ENCODE results near the gene COL23A1. TPM values are rescaled to one million over a fixed set of nuclear protein-coding genes. Genes with fewer than 3 reads are reported as not detected.

The COL23A1 gene
- total and polyA plus RNA-seq, 2 of the 13 experiments (the other 11 are each of a cell fraction or from before 2014, with no cell fraction given): not detected

GRCh38 chr5:178290376-178290775 is 299.8 kb downstream of the COL23A1 start:
- ChIA-PET CTCF (ENCODE audit: low intra/inter-chr PET ratio, low total read pairs) (no interaction called here), POLR2A (no interaction called here)
- Histone ChIP-seq H3K4me2 (ENCODE audit: low read depth, low read length) (no peak overlapping the region), H3K79me2 (ENCODE audit: insufficient read depth, low read length) (no peaks in the 10 kb centered on the region), H3K27me3 (ENCODE audit: control insufficient read depth in 1 of 2, insufficient read depth in 2 of 2, low read length in 2 of 2) (peaks cover 5 to 46% of the 10 kb centered on the region in 2 experiments; a peak in 4 of 5 replicates), H3K9me3 (ENCODE audit: low read length) (no peaks in the 10 kb centered on the region), H3K4me1 (ENCODE audit: insufficient read depth, low read length) (no peaks in the 10 kb centered on the region), H3K36me3 (replicated peaks in 1 of 2; ENCODE audit: control insufficient read depth in 1 of 2, insufficient read depth in 2 of 2, low read length in 2 of 2) (no peaks in the 10 kb centered on the region), H2AFZ (ENCODE audit: low read length) (no peak overlapping the region), H3K9ac (ENCODE audit: insufficient read depth, low read depth, low read length) (no peak overlapping the region), H3K27ac (ENCODE audit: extremely low read length, insufficient read depth, low read length) (no peak overlapping the region), H3K4me3 (replicated peaks in 1 of 3; ENCODE audit: insufficient read depth in 1 of 3, low read depth in 2 of 3, low read length in 3 of 3) (no peak overlapping the region), H4K20me1 (ENCODE audit: insufficient read depth, low read length) (no peaks in the 10 kb centered on the region)
- DNase-seq (ENCODE audit: low spot score): no peak
- intact Hi-C loops (cut with micrococcal nuclease; ENCODE audit: unreplicated experiment) (no loop called here), in situ Hi-C loops (cut with HindIII; ENCODE audit: extremely low pct_ligation_motif_present, low pct_unique_long_range_greater_than_20kb) (no loop called here)
- TF ChIP-seq FOXO4 (CRISPR knock-in tag; conservative IDR thresholded peaks at IDR 0.05) (no peak), TERF1 (CRISPR knock-in tag; IDR thresholded peaks at IDR 0.05) (no peak), GPN1 (CRISPR knock-in tag; IDR thresholded peaks at IDR 0.05; ENCODE audit: borderline replicate concordance) (no peak), BORCS8-MEF2B (CRISPR knock-in tag; IDR thresholded peaks at IDR 0.05) (no peak), IRF9 (CRISPR knock-in tag; IDR thresholded peaks at IDR 0.05; ENCODE audit: borderline replicate concordance) (no peak), ZNF737 (CRISPR knock-in tag; IDR thresholded peaks at IDR 0.05; ENCODE audit: borderline replicate concordance) (no peak), HNRNPUL1 (IDR thresholded peaks at IDR 0.05; ENCODE audit: low read depth, low read length) (no peak), ZNF761 (CRISPR knock-in tag; conservative IDR thresholded peaks at IDR 0.05) (no peak), ZNF550 (CRISPR knock-in tag; IDR thresholded peaks at IDR 0.05; ENCODE audit: borderline replicate concordance) (no peak), HMGXB3 (CRISPR knock-in tag; IDR thresholded peaks at IDR 0.05; ENCODE audit: borderline replicate concordance) (no peak), ZNF124 (CRISPR knock-in tag; IDR thresholded peaks at IDR 0.05) (no peak), REL (CRISPR knock-in tag; conservative IDR thresholded peaks at IDR 0.05) (no peak), MBNL3 (CRISPR knock-in tag; conservative IDR thresholded peaks at IDR 0.05) (no peak), NR3C1 (CRISPR knock-in tag; IDR thresholded peaks at IDR 0.05) (no peak), ZFP36L2 (CRISPR knock-in tag; IDR thresholded peaks at IDR 0.05) (no peak)
- no peak for ATAC-seq
- FAIRE-seq: no peak
- WGBS (ENCODE audit: low lambda C conversion rate): 11% methylated on average over 6 of the region's 7 CpGs
- no TSS peak for BruUV-seq (replicated peaks)
